ENCODE data around the gene PJA2.

Gene PJA2

GRCh38 chr5:109407913-109408312 is 1.9 kb downstream of the PJA2 start:
- Histone ChIP-seq H3K9ac (ENCODE audit: low read length) (peak overlapping the region; percentile 92; the same call in 1 of the 2 replicates), H3K27me3 (replicated peaks; ENCODE audit: insufficient read depth, low read length) (no peaks in the 10 kb centered on the region), H2AFZ (ENCODE audit: low read length) (no peak overlapping the region), H3K9me2 (replicated peaks; ENCODE audit: insufficient read depth, low read length) (no peaks in the 10 kb centered on the region), H3K4me3 (ENCODE audit: low read length) (peak overlapping the region; percentile 56), H3K27ac (ENCODE audit: low read length) (peak overlapping the region; percentile 97; the same call in 1 of the 2 replicates), H3K79me2 (ENCODE audit: low read length) (peaks cover 59% of the 10 kb centered on the region), H3K4me1 (ENCODE audit: low read length) (peaks cover 16% of the 10 kb centered on the region), H3K36me3 (replicated peaks; ENCODE audit: insufficient read depth, low read length) (no peaks in the 10 kb centered on the region), H3K9me3 (replicated peaks; ENCODE audit: insufficient read depth, low read length) (no peaks in the 10 kb centered on the region), H4K20me1 (ENCODE audit: insufficient read depth, low read length) (peaks cover 3% of the 10 kb centered on the region; the same call in 1 of the 2 replicates), H3K4me2 (ENCODE audit: low read depth, low read length) (peak overlapping the region; percentile 78), H3F3A (ENCODE audit: insufficient read depth, low read length) (peaks cover 21% of the 10 kb centered on the region)
- TF ChIP-seq EZH2 (optimal IDR thresholded peaks at IDR 0.05; ENCODE audit: low read depth, low read length) (no peak), EZH2phosphoT487 (IDR thresholded peaks at IDR 0.05; ENCODE audit: low read length) (no peak)
- TF ChIP-seq, protein P1, sequence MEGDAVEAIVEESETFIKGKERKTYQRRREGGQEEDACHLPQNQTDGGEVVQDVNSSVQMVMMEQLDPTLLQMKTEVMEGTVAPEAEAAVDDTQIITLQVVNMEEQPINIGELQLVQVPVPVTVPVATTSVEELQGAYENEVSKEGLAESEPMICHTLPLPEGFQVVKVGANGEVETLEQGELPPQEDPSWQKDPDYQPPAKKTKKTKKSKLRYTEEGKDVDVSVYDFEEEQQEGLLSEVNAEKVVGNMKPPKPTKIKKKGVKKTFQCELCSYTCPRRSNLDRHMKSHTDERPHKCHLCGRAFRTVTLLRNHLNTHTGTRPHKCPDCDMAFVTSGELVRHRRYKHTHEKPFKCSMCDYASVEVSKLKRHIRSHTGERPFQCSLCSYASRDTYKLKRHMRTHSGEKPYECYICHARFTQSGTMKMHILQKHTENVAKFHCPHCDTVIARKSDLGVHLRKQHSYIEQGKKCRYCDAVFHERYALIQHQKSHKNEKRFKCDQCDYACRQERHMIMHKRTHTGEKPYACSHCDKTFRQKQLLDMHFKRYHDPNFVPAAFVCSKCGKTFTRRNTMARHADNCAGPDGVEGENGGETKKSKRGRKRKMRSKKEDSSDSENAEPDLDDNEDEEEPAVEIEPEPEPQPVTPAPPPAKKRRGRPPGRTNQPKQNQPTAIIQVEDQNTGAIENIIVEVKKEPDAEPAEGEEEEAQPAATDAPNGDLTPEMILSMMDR (IDR thresholded peaks at IDR 0.05; ENCODE audit: low read length) = no peak
- DNase-seq = no peak

GRCh38 chr5:109406719-109407118 is 3.1 kb downstream of the PJA2 start:
- Histone ChIP-seq H3K36me3 (replicated peaks; ENCODE audit: insufficient read depth, low read length) (no peaks in the 10 kb centered on the region), H2AFZ (ENCODE audit: low read length) (no peak overlapping the region), H3K4me2 (ENCODE audit: low read depth, low read length) (peak overlapping the region; percentile 78; the same call in 1 of the 2 replicates), H3K4me1 (ENCODE audit: low read length) (peaks cover 10% of the 10 kb centered on the region), H3F3A (ENCODE audit: insufficient read depth, low read length) (peaks cover 21% of the 10 kb centered on the region), H3K27me3 (replicated peaks; ENCODE audit: insufficient read depth, low read length) (no peaks in the 10 kb centered on the region), H3K79me2 (ENCODE audit: low read length) (peaks cover 71% of the 10 kb centered on the region), H3K9ac (ENCODE audit: low read length) (no peak overlapping the region), H3K4me3 (ENCODE audit: low read length) (no peak overlapping the region), H3K27ac (ENCODE audit: low read length) (no peak overlapping the region), H3K9me2 (replicated peaks; ENCODE audit: insufficient read depth, low read length) (no peaks in the 10 kb centered on the region), H4K20me1 (ENCODE audit: insufficient read depth, low read length) (peaks cover 3% of the 10 kb centered on the region; the same call in 1 of the 2 replicates), H3K9me3 (replicated peaks; ENCODE audit: insufficient read depth, low read length) (no peaks in the 10 kb centered on the region)
- no peak for TF ChIP-seq EZH2phosphoT487 (IDR thresholded peaks at IDR 0.05; ENCODE audit: low read length)
- TF ChIP-seq, protein P1 (IDR thresholded peaks at IDR 0.05; ENCODE audit: low read length) = no peak
- no peak for TF ChIP-seq EZH2 (optimal IDR thresholded peaks at IDR 0.05; ENCODE audit: low read depth, low read length)
- DNase-seq = no peak

GRCh38 chr5:109404428-109404960 is 5.3 kb downstream of the PJA2 start:
- Histone ChIP-seq H3K4me3 (ENCODE audit: low read length) (no peak overlapping the region), H3F3A (ENCODE audit: insufficient read depth, low read length) (peaks cover 13% of the 10 kb centered on the region; the same call in 1 of the 2 replicates), H3K27ac (ENCODE audit: low read length) (no peak overlapping the region), H4K20me1 (ENCODE audit: insufficient read depth, low read length) (peaks cover 3% of the 10 kb centered on the region; the same call in 1 of the 2 replicates), H3K9me2 (replicated peaks; ENCODE audit: insufficient read depth, low read length) (no peaks in the 10 kb centered on the region), H3K36me3 (replicated peaks; ENCODE audit: insufficient read depth, low read length) (no peaks in the 10 kb centered on the region), H3K4me1 (ENCODE audit: low read length) (peaks cover 7% of the 10 kb centered on the region; the same call in 1 of the 2 replicates), H3K9me3 (replicated peaks; ENCODE audit: insufficient read depth, low read length) (no peaks in the 10 kb centered on the region), H3K27me3 (replicated peaks; ENCODE audit: insufficient read depth, low read length) (no peaks in the 10 kb centered on the region), H3K4me2 (ENCODE audit: low read depth, low read length) (no peak overlapping the region), H3K9ac (ENCODE audit: low read length) (no peak overlapping the region), H2AFZ (ENCODE audit: low read length) (no peak overlapping the region), H3K79me2 (ENCODE audit: low read length) (peaks cover 92% of the 10 kb centered on the region)
- TF ChIP-seq EZH2phosphoT487 (IDR thresholded peaks at IDR 0.05; ENCODE audit: low read length) (no peak), EZH2 (optimal IDR thresholded peaks at IDR 0.05; ENCODE audit: low read depth, low read length) (no peak)
- no peak for DNase-seq

DNA sequence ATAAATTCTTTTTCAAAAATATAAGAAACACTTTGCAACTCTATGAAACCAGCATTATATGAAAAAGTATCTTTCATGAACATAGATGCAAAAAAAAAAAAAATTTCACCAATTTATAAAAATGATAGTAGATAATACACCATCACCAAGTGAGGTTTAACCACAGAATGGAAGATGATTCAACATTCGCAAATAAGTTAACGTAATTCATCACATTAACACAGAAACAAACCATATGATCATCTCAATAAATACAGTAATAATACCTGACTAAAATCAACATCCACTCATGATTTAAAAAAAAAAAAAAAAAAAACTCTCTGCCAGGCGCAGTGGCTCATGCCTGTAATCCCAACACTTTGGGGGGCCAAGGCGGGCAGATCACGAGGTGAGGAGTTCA is 6.3 kb downstream of the PJA2 start:
- no peak overlapping the region for H2AFZ ChIP-seq (ENCODE audit: low read length)
- H3K9me2 ChIP-seq (replicated peaks; ENCODE audit: insufficient read depth, low read length) = no peaks in the 10 kb centered on the region
- no peak overlapping the region for H3K4me3 ChIP-seq (ENCODE audit: low read length)
- H3K9me3 ChIP-seq (replicated peaks; ENCODE audit: insufficient read depth, low read length) = no peaks in the 10 kb centered on the region
- H3K27me3 ChIP-seq (replicated peaks; ENCODE audit: insufficient read depth, low read length) = no peaks in the 10 kb centered on the region
- no peak for DNase-seq
- no peak overlapping the region for H3K4me2 ChIP-seq (ENCODE audit: low read depth, low read length)
- H3K9ac ChIP-seq (ENCODE audit: low read length) = no peak overlapping the region
- H3K4me1 ChIP-seq (ENCODE audit: low read length) = peaks cover 7% of the 10 kb centered on the region; the same call in 1 of the 2 replicates
- peaks cover 3% of the 10 kb centered on the region; the same call in 1 of the 2 replicates for H4K20me1 ChIP-seq (ENCODE audit: insufficient read depth, low read length)
- H3K27ac ChIP-seq (ENCODE audit: low read length) = no peak overlapping the region
- TF ChIP-seq, protein P1 (IDR thresholded peaks at IDR 0.05; ENCODE audit: low read length) = no peak
- TF ChIP-seq EZH2 (optimal IDR thresholded peaks at IDR 0.05; ENCODE audit: low read depth, low read length) (no peak), EZH2phosphoT487 (IDR thresholded peaks at IDR 0.05; ENCODE audit: low read length) (no peak)
- peaks cover 3% of the 10 kb centered on the region; the same call in 1 of the 2 replicates for H3F3A ChIP-seq (ENCODE audit: insufficient read depth, low read length)
- H3K36me3 ChIP-seq (replicated peaks; ENCODE audit: insufficient read depth, low read length) = no peaks in the 10 kb centered on the region
- H3K79me2 ChIP-seq (ENCODE audit: low read length) = peaks cover 99% of the 10 kb centered on the region

Data from MM.1S (cell line).